Measurements from ENCODE around the gene PTPRT. TPM values are rescaled to one million over a fixed set of nuclear protein-coding genes. Genes with fewer than 3 reads are reported as not detected.

The PTPRT gene
- total RNA-seq, 1 donor from 2014 or later: not detected

DNA sequence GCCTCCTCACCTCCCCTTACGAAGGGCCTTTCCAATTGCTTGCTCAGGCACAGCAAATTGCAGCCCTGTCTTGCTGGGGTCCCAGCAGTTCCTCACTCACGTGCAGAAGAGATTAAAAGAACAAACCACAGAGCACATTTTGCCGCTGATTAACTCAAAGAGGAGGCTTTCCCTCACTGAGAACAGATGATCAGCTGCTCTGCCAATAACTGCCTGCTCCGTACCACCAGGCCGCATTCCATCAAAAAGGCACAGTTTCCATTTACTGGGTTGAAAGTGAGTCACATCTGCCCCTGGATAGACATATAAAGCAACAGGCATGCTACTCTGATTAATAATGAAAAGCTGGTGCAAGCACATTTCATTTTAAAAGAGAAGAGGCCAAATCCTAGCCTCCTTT, 446.8 kb downstream of the PTPRT start:
- Mint-ChIP-seq H3K36me3 (ENCODE audit: low read depth) (no peaks in the 10 kb centered on the region), H3K4me3 (ENCODE audit: unreplicated experiment) (no peak overlapping the region), H3K9me3 (ENCODE audit: low read depth) (peaks cover 47% of the 10 kb centered on the region), H3K27ac (ENCODE audit: unreplicated experiment) (no peak overlapping the region), H3K4me1 (ENCODE audit: low read depth) (no peaks in the 10 kb centered on the region), H3K27me3 (ENCODE audit: low read depth) (no peaks in the 10 kb centered on the region)
- TF ChIP-seq, protein P1, sequence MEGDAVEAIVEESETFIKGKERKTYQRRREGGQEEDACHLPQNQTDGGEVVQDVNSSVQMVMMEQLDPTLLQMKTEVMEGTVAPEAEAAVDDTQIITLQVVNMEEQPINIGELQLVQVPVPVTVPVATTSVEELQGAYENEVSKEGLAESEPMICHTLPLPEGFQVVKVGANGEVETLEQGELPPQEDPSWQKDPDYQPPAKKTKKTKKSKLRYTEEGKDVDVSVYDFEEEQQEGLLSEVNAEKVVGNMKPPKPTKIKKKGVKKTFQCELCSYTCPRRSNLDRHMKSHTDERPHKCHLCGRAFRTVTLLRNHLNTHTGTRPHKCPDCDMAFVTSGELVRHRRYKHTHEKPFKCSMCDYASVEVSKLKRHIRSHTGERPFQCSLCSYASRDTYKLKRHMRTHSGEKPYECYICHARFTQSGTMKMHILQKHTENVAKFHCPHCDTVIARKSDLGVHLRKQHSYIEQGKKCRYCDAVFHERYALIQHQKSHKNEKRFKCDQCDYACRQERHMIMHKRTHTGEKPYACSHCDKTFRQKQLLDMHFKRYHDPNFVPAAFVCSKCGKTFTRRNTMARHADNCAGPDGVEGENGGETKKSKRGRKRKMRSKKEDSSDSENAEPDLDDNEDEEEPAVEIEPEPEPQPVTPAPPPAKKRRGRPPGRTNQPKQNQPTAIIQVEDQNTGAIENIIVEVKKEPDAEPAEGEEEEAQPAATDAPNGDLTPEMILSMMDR (IDR thresholded peaks at IDR 0.05): no peak
- DNase-seq (ENCODE audit: low spot score): no peak

DNA sequence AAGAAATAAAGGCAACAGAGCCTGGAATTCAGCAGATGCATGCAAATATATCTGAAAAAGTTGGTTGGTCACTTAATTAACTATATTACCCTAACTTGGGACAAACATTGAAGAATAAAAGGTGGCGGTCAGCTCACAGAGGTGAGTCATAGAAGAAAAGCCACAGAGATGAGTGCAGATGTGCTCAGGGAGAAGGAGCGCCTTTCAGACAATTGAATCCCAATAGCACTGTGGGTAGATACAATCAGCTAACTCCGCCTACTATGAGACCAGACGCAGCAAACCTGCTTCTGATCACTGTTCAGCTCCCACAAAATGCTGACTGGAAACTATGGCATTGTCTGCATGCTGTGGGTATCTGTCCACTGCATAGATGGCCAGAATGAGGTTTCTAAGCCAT, 447.8 kb downstream of the PTPRT start:
- H3K4me3 Mint-ChIP-seq (ENCODE audit: unreplicated experiment): no peak overlapping the region
- DNase-seq (ENCODE audit: low spot score): no peak
- no peaks in the 10 kb centered on the region for H3K4me1 Mint-ChIP-seq (ENCODE audit: low read depth)
- TF ChIP-seq, protein P1 (IDR thresholded peaks at IDR 0.05): no peak
- no peak overlapping the region for H3K27ac Mint-ChIP-seq (ENCODE audit: unreplicated experiment)
- H3K36me3 Mint-ChIP-seq (ENCODE audit: low read depth): no peaks in the 10 kb centered on the region
- H3K27me3 Mint-ChIP-seq (ENCODE audit: low read depth): no peaks in the 10 kb centered on the region
- H3K9me3 Mint-ChIP-seq (ENCODE audit: low read depth): peaks cover 46% of the 10 kb centered on the region

DNA sequence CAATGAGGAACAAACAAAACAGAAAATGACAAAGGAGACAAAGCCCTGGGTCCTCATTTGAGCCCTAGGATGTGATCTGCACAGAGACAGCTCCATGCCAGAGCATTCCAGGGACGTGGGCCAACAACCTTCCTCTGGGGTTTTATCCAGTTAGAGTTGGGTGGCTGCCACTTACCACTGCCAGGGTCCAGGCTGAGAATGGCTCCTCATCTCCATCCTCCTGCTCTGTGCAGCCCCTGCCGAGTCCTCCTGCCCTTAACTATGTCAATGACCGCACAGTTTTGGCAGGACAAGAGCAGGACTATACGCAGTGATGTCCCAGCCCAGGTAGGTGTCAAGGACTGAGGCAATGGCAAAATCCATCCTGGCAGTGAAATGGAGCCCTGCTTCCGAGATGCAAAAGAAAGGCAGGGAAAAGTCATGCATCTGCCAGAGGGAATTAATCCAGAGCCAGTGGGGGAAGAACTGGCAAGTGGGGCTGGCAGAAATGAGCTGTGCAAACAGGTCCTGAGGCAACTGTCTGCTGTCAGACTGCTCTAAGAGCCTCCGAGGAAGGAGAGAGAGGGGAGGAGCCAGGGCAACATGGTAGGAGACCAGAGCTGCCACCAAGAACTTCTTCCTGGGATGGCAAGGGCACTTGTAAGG, 449.4 kb downstream of the PTPRT start:
- no peak for DNase-seq (ENCODE audit: low spot score)
- Mint-ChIP-seq H3K36me3 (ENCODE audit: low read depth) (no peaks in the 10 kb centered on the region), H3K4me1 (ENCODE audit: low read depth) (no peaks in the 10 kb centered on the region), H3K27me3 (ENCODE audit: low read depth) (no peaks in the 10 kb centered on the region), H3K4me3 (ENCODE audit: unreplicated experiment) (no peak overlapping the region), H3K9me3 (ENCODE audit: low read depth) (peaks cover 53% of the 10 kb centered on the region), H3K27ac (ENCODE audit: unreplicated experiment) (no peak overlapping the region)
- TF ChIP-seq, protein P1 (IDR thresholded peaks at IDR 0.05): no peak

DNA sequence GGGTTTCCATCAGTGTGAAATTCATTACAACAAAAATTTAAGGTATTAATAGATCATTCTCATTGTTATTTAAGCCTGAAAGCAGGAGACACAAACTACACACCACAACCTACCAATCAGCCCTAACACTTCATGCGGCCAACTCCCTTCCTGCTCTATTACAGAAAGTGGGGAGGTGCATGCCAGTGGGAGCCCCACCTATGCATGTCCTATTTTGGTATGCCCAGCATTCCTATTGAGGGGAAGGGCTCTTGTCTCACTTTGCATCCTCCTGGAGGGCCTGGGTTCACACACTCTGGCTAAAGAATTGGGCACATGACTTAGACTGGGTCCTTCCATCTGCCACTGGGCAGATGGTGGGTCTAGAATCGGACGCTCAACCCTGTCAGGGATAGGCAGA, 450.0 kb downstream of the PTPRT start:
- Mint-ChIP-seq H3K9me3 (ENCODE audit: low read depth) (peaks cover 57% of the 10 kb centered on the region), H3K4me1 (ENCODE audit: low read depth) (no peaks in the 10 kb centered on the region), H3K27me3 (ENCODE audit: low read depth) (no peaks in the 10 kb centered on the region), H3K27ac (ENCODE audit: unreplicated experiment) (no peak overlapping the region), H3K36me3 (ENCODE audit: low read depth) (no peaks in the 10 kb centered on the region), H3K4me3 (ENCODE audit: unreplicated experiment) (no peak overlapping the region)
- TF ChIP-seq, protein P1 (IDR thresholded peaks at IDR 0.05): no peak
- DNase-seq (ENCODE audit: low spot score): no peak

DNA sequence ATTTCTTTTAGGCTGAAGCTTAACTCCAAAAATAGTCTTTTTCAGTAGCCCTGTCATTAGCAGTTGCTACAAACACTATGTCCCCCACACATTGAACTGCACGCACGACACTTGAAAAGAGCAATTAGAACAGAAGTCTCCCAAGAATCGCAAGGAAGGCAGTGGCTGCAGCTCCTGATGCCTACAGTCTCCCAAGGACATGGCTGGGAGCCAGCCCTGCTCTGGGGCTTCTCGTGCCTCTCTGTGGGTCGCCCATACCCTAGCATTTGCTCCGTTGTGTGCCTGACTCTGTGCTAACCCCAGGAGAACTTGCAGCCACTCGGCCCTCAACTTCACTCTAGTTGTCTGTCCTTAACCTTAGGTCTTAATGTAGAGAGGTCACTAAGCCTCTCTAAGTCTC, 454.2 kb downstream of the PTPRT start:
- Mint-ChIP-seq H3K4me3 (ENCODE audit: unreplicated experiment) (no peak overlapping the region), H3K27ac (ENCODE audit: unreplicated experiment) (no peak overlapping the region), H3K27me3 (ENCODE audit: low read depth) (no peaks in the 10 kb centered on the region), H3K9me3 (ENCODE audit: low read depth) (peaks cover 50% of the 10 kb centered on the region), H3K4me1 (ENCODE audit: low read depth) (no peaks in the 10 kb centered on the region), H3K36me3 (ENCODE audit: low read depth) (no peaks in the 10 kb centered on the region)
- TF ChIP-seq, protein P1 (IDR thresholded peaks at IDR 0.05): no peak
- DNase-seq (ENCODE audit: low spot score): no peak

All from chondrocyte (in vitro differentiated cells).